ENCODE data around the gene SOWAHA. TPM values are rescaled to one million over a fixed set of nuclear protein-coding genes. Genes with fewer than 3 reads are reported as not detected.
A peak's percentile ranks its signal among the peaks of the same experiment; 100 is the strongest.
"Not testable (repeated sequence)": the region's sequence is repeated elsewhere in the genome, so short reads cannot be mapped to it uniquely, and the experiment has no call there.

The SOWAHA gene
- total RNA-seq, 2 experiments from 2014 or later: not detected

DNA sequence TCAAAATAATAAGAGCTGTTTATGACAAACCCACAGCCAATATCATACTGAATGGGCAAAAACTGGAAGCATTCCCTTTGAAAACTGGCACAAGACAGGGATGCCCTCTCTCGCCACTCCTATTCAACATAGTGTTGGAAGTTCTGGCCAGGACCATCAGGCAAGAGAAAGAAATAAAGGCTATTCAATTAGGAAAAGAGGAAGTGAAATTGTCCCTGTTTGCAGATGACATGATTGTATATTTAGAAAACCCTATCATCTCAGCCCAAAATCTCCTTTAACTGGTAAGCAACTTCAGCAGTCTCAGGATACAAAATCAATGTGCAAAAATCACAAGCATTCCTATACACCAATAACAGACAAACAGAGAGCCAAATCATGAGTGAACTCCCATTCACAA is 8.9 kb upstream of the SOWAHA start:
- peaks cover 62% of the 10 kb centered on the region for H3K27me3 Mint-ChIP-seq
- ATAC-seq (ENCODE audit: low read depth); DNase-seq; H3K4me3 Mint-ChIP-seq; H3K36me3 Mint-ChIP-seq; POLR2A ChIA-PET; H3K27ac Mint-ChIP-seq; H3K9me3 Mint-ChIP-seq: not testable (repeated sequence)
- peaks cover 12% of the 10 kb centered on the region for H3K4me1 Mint-ChIP-seq

- POLR2A ChIA-PET; H3K9me3 Mint-ChIP-seq; DNase-seq; H3K4me3 Mint-ChIP-seq; H3K36me3 Mint-ChIP-seq; ATAC-seq (ENCODE audit: low read depth); H3K27ac Mint-ChIP-seq: not testable (repeated sequence)
- H3K27me3 Mint-ChIP-seq: peaks cover 69% of the 10 kb centered on the region
- H3K4me1 Mint-ChIP-seq: peaks cover 10% of the 10 kb centered on the region
These were observed 7.2 kb upstream of the SOWAHA start for GRCh38 chr5:132805872-132806271.

- POLR2A ChIA-PET; ATAC-seq (ENCODE audit: low read depth); H3K4me3 Mint-ChIP-seq; H3K27ac Mint-ChIP-seq; H3K4me1 Mint-ChIP-seq; H3K36me3 Mint-ChIP-seq; H3K9me3 Mint-ChIP-seq; DNase-seq: not testable (repeated sequence)
- peaks cover 76% of the 10 kb centered on the region for H3K27me3 Mint-ChIP-seq
These were observed 6.3 kb upstream of the SOWAHA start for GRCh38 chr5:132806804-132807162.

- H3K9me3 Mint-ChIP-seq: no peaks in the 10 kb centered on the region
- peaks cover 5% of the 10 kb centered on the region for H3K4me1 Mint-ChIP-seq
- POLR2A ChIA-PET: interaction anchor here (0.5 kb wide), 1 partner anchor 13 kb away, joined by 3 read pairs; no protein-coding TSS in a partner anchor
- peaks cover 76% of the 10 kb centered on the region for H3K27me3 Mint-ChIP-seq
- H3K4me3 Mint-ChIP-seq: no peak overlapping the region
- no peak overlapping the region for H3K27ac Mint-ChIP-seq
- DNase-seq (peak; percentile 28), ATAC-seq (ENCODE audit: low read depth) (no peak)
- H3K36me3 Mint-ChIP-seq: no peaks in the 10 kb centered on the region
These were observed 5.8 kb upstream of the SOWAHA start for GRCh38 chr5:132807163-132807838.

DNA sequence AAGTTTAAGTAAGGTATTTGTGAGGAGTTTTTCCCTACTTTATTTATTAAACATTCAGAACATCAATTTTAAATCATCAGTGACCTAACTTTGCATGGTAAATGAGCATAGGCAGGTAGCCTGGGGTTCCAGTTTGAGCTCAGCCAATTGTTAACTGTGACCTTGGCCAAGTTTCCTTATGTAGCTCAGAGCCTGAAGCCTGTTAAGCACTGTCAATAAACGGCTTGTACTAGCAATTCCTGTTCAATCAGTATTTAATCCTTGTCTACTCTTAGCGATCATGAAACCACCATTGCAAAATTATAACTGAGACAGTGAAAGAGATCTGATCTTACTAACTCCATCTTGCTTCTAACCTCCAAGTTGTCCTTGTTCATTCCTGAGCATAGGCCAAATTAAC is 4.7 kb upstream of the SOWAHA start:
- POLR2A ChIA-PET: no interaction called here
- Mint-ChIP-seq H3K4me3 (no peak overlapping the region), H3K27me3 (peaks cover 74% of the 10 kb centered on the region), H3K27ac (no peak overlapping the region), H3K4me1 (peaks cover 12% of the 10 kb centered on the region), H3K36me3 (no peaks in the 10 kb centered on the region), H3K9me3 (no peaks in the 10 kb centered on the region)
- DNase-seq (no peak), ATAC-seq (ENCODE audit: low read depth) (no peak)

DNA sequence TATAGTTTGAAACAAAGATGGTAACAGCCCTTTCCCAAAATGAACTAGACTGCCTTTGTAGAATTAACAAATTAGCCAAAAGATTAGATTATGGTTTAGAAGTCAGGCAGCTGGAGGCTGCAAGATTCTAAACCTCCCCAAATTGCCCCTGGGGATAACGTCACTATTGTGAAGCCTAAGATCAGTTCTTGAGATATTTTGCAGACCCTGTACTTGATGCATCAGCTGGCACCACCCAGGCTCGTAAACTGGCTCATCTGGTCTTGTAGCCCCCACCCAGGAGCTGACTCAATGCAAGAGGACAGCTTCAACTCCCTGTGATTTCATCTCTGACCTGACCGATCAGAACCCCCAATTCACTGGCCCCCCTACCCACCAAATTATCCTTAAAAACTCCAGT is 4.2 kb upstream of the SOWAHA start:
- H3K4me1 Mint-ChIP-seq: peaks cover 12% of the 10 kb centered on the region
- ATAC-seq (ENCODE audit: low read depth) (no peak), DNase-seq (no peak)
- no peak overlapping the region for H3K4me3 Mint-ChIP-seq
- POLR2A ChIA-PET: no interaction called here
- no peaks in the 10 kb centered on the region for H3K36me3 Mint-ChIP-seq
- peaks cover 70% of the 10 kb centered on the region for H3K27me3 Mint-ChIP-seq
- H3K27ac Mint-ChIP-seq: no peak overlapping the region
- H3K9me3 Mint-ChIP-seq: no peaks in the 10 kb centered on the region

GRCh38 chr5:132810605-132811004 is 2.5 kb upstream of the SOWAHA start:
- Mint-ChIP-seq H3K9me3 (no peaks in the 10 kb centered on the region), H3K4me1 (peaks cover 12% of the 10 kb centered on the region), H3K27ac (no peak overlapping the region), H3K36me3 (no peaks in the 10 kb centered on the region), H3K27me3 (peaks cover 68% of the 10 kb centered on the region), H3K4me3 (no peak overlapping the region)
- DNase-seq: no peak
- POLR2A ChIA-PET: no interaction called here
- ATAC-seq (ENCODE audit: low read depth): no peak

DNA sequence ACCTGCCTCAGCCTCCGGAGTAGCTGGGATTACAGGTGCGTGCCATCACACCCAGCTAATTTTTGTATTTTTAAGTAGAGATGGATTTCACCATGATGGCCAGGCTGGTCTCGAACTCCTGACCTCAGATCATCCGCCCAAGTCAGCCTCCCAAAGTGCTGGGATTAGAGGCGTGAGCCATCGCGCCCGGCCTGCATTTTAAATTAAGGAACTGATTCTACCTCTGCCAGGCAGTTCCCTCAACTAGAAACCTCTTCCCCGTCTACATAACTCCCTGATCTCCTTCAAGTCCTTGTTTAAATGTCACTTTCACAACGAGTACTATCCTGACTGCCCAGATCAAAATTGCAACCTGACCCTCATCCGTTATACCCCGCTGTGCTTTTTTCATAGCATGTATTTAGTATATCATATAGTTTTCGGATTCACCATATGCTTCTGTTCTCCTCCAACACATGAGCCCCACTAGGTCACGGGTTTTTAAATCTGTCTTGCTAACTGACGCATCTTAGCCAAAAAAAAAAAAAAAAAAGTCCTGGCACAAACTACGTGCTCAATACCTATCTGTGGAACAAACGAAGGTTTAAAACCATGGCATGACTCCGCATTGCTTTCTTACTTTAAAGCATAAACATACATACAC is 858 bp upstream of the SOWAHA start:
- no peaks in the 10 kb centered on the region for H3K36me3 Mint-ChIP-seq
- H3K4me3 Mint-ChIP-seq: peak overlapping the region; percentile 79
- H3K4me1 Mint-ChIP-seq: peaks cover 10% of the 10 kb centered on the region
- H3K9me3 Mint-ChIP-seq: no peaks in the 10 kb centered on the region
- H3K27me3 Mint-ChIP-seq: peaks cover 63% of the 10 kb centered on the region
- ATAC-seq (ENCODE audit: low read depth) (no peak), DNase-seq (no peak)
- no peak overlapping the region for H3K27ac Mint-ChIP-seq
- POLR2A ChIA-PET: no interaction called here

GRCh38 chr5:132813599-132814502 is 749 bp downstream of the SOWAHA start:
- Mint-ChIP-seq H3K27me3 (peaks cover 55% of the 10 kb centered on the region), H3K36me3 (no peaks in the 10 kb centered on the region), H3K4me1 (peaks cover 7% of the 10 kb centered on the region), H3K27ac (no peak overlapping the region), H3K4me3 (peak overlapping the region; percentile 42), H3K9me3 (no peaks in the 10 kb centered on the region)
- DNase-seq: peak; percentile 63
- POLR2A ChIA-PET: interaction anchor here (1.2 to 1.5 kb wide), 3 partner anchors 16 to 257 kb away, joined by 3 to 4 read pairs (median 3); partner anchors contain the start of gene RAD50
- ATAC-seq (ENCODE audit: low read depth): peak; percentile 60

DNA sequence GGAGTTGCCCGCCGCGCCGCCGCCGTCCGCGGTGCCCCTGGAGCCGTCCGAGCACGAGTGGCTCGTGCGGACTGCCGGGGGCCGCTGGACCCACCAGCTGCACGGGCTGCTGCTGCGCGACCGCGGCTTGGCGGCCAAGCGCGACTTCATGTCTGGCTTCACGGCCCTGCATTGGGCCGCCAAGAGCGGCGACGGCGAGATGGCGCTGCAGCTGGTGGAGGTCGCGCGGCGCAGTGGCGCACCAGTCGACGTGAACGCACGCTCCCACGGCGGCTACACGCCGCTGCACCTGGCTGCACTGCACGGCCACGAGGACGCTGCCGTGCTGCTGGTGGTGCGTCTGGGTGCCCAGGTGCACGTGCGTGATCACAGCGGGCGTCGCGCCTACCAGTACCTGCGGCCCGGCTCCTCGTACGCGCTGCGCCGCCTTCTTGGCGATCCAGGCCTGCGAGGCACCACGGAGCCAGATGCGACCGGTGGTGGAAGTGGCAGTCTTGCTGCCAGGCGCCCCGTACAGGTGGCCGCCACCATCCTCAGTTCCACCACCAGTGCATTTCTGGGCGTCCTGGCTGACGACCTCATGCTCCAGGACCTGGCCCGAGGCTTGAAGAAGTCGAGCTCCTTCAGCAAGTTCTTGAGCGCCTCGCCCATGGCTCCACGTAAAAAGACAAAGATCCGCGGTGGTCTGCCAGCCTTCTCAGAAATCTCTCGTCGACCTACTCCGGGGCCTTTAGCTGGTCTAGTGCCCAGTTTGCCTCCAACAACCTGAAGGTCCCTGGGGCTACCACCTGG is 1.6 kb downstream of the SOWAHA start:
- DNase-seq (no peak), ATAC-seq (ENCODE audit: low read depth) (no peak)
- Mint-ChIP-seq H3K27ac (no peak overlapping the region), H3K4me1 (peaks cover 14% of the 10 kb centered on the region), H3K9me3 (no peaks in the 10 kb centered on the region), H3K4me3 (no peak overlapping the region), H3K36me3 (no peaks in the 10 kb centered on the region), H3K27me3 (peaks cover 49% of the 10 kb centered on the region)
- POLR2A ChIA-PET: interaction anchor here (0.5 to 1.5 kb wide), 4 partner anchors 9 to 335 kb away, joined by 3 to 4 read pairs (median 3); partner anchors contain the start of gene RAD50

- peaks cover 17% of the 10 kb centered on the region for H3K4me1 Mint-ChIP-seq
- no peaks in the 10 kb centered on the region for H3K9me3 Mint-ChIP-seq
- peaks cover 42% of the 10 kb centered on the region for H3K27me3 Mint-ChIP-seq
- ATAC-seq (ENCODE audit: low read depth) (no peak), DNase-seq (no peak)
- no peak overlapping the region for H3K4me3 Mint-ChIP-seq
- POLR2A ChIA-PET: interaction anchor here (0.5 to 1.3 kb wide), 2 partner anchors 9 to 335 kb away, joined by 3 read pairs; no protein-coding TSS in a partner anchor
- H3K27ac Mint-ChIP-seq: no peak overlapping the region
- no peaks in the 10 kb centered on the region for H3K36me3 Mint-ChIP-seq
These were observed 2.4 kb downstream of the SOWAHA start for GRCh38 chr5:132815454-132815853.

DNA sequence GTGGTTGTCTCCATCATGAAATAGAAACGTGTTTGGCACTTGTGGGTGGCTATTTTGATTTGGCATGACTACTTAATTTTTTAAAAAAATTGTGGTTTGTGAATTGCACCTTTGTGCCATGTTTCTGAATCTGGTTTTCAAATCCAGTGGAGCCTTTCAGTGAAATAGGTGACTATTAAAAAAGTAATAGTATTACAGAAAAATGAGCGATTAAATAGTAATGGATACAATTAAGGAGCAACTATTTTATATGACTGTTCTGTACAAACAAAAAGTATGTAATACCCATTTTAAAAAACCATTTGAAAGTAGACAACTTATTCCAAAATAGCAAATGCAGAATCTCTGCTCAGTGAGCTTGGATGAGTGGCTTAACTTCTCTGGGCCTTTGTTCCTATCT is 3.0 kb downstream of the SOWAHA start:
- H3K27me3 Mint-ChIP-seq: peaks cover 39% of the 10 kb centered on the region
- no peaks in the 10 kb centered on the region for H3K36me3 Mint-ChIP-seq

GRCh38 chr5:132816554-132816953 is 3.5 kb downstream of the SOWAHA start:
- peaks cover 34% of the 10 kb centered on the region for H3K27me3 Mint-ChIP-seq
- peaks cover 17% of the 10 kb centered on the region for H3K4me1 Mint-ChIP-seq
- ATAC-seq (ENCODE audit: low read depth) (no peak), DNase-seq (no peak)
- no peaks in the 10 kb centered on the region for H3K9me3 Mint-ChIP-seq
- H3K27ac Mint-ChIP-seq: no peak overlapping the region
- no peak overlapping the region for H3K4me3 Mint-ChIP-seq
- H3K36me3 Mint-ChIP-seq: no peaks in the 10 kb centered on the region
- POLR2A ChIA-PET: no interaction called here

More for the DNA sequence above, 3.0 kb downstream of the SOWAHA start:
- H3K4me1 Mint-ChIP-seq: peaks cover 17% of the 10 kb centered on the region
- H3K27ac Mint-ChIP-seq: no peak overlapping the region
- DNase-seq (no peak), ATAC-seq (ENCODE audit: low read depth) (no peak)
- no peak overlapping the region for H3K4me3 Mint-ChIP-seq
- POLR2A ChIA-PET: no interaction called here
- no peaks in the 10 kb centered on the region for H3K9me3 Mint-ChIP-seq

Data from activated naive CD8-positive, alpha-beta T cell treated with anti-CD3 and anti-CD28 coated beads, Interleukin-2, amount 10 ng/mL, durations not matched to agents 7 days and 5 days (primary cell).